Measurements from ENCODE around the gene CYP3A4.
"Not testable (repeated sequence)": the region's sequence is repeated elsewhere in the genome, so short reads cannot be mapped to it uniquely, and the experiment has no call there.

CYP3A4 gene

DNA sequence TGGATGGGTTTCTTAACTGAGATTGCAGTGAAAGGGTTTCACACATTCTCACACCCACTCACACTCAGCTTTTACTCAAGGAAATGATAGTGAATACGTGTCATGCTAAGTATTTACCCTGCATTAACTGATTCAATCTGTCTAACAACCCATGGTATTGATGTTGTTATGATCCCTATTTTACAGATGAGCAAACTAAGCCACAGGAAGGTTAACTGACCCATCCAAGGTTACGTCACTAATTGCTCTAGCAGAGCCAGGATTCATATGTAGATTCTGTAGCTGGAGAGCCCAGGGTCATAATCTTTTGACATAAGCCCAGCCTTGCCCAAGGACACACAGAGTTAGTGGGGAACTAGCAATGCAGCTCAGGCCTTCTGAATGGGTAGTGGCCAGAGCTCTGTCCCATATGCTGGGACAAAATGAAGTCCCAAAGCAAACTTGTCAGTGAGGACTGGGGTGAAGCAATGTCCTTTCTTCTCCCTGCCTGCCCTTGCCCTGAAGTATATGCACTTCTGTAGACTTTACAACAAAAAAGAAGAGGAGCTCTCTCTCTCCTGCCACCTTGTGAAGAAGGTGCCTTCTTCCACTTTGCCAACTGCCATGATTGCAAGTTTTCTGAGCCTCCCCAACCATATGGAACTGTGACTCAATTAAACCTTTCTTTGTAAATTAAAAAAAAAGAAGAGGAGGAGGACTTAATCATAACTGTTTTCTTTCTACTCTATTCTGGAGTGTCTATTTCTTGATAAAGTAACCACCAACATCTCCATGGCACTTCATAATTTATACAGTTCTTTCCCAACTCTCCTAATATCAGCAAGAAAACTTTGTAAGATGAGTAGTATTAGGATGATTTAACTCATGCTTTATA, 44.0 kb downstream of the CYP3A4 start:
- Histone ChIP-seq H3K9me2 (replicated peaks; ENCODE audit: insufficient read depth, low read length) (no peaks in the 10 kb centered on the region), H3K27ac (ENCODE audit: low read depth, low read length) (no peak overlapping the region), H4K20me1 (ENCODE audit: low read depth, low read length) (no peaks in the 10 kb centered on the region), H3K4me2 (ENCODE audit: low read depth, low read length, poor library complexity, severe bottlenecking) (no peak overlapping the region), H2AFZ (ENCODE audit: low read depth, low read length, severe bottlenecking) (no peak overlapping the region), H3K79me2 (ENCODE audit: insufficient read depth, low read length) (no peaks in the 10 kb centered on the region), H3K9me3 (ENCODE audit: insufficient read depth, low read length) (no peaks in the 10 kb centered on the region), H3K36me3 (ENCODE audit: low read length) (no peaks in the 10 kb centered on the region), H3F3A (ENCODE audit: insufficient read depth) (no peaks in the 10 kb centered on the region), H3K4me3 (ENCODE audit: insufficient read depth, low read length, poor library complexity, severe bottlenecking) (no peak overlapping the region), H3K9ac (ENCODE audit: low read length) (no peak overlapping the region), H3K27me3 (ENCODE audit: low read length) (no peaks in the 10 kb centered on the region)
- TF ChIP-seq, protein P1, sequence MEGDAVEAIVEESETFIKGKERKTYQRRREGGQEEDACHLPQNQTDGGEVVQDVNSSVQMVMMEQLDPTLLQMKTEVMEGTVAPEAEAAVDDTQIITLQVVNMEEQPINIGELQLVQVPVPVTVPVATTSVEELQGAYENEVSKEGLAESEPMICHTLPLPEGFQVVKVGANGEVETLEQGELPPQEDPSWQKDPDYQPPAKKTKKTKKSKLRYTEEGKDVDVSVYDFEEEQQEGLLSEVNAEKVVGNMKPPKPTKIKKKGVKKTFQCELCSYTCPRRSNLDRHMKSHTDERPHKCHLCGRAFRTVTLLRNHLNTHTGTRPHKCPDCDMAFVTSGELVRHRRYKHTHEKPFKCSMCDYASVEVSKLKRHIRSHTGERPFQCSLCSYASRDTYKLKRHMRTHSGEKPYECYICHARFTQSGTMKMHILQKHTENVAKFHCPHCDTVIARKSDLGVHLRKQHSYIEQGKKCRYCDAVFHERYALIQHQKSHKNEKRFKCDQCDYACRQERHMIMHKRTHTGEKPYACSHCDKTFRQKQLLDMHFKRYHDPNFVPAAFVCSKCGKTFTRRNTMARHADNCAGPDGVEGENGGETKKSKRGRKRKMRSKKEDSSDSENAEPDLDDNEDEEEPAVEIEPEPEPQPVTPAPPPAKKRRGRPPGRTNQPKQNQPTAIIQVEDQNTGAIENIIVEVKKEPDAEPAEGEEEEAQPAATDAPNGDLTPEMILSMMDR (IDR thresholded peaks at IDR 0.05; ENCODE audit: insufficient read depth, low read length, poor library complexity, severe bottlenecking), result no peak
- no peak for TF ChIP-seq EZH2phosphoT487 (conservative IDR thresholded peaks at IDR 0.05; ENCODE audit: low read length)

- H2AFZ ChIP-seq (ENCODE audit: low read depth, low read length, severe bottlenecking), result no peak overlapping the region
- H3K36me3 ChIP-seq (ENCODE audit: low read length), result no peaks in the 10 kb centered on the region
- no peaks in the 10 kb centered on the region for H3K79me2 ChIP-seq (ENCODE audit: insufficient read depth, low read length)
- no peaks in the 10 kb centered on the region for H3K9me3 ChIP-seq (ENCODE audit: insufficient read depth, low read length)
- no peak overlapping the region for H3K4me2 ChIP-seq (ENCODE audit: low read depth, low read length, poor library complexity, severe bottlenecking)
- no peaks in the 10 kb centered on the region for H3K9me2 ChIP-seq (replicated peaks; ENCODE audit: insufficient read depth, low read length)
- no peaks in the 10 kb centered on the region for H3K27me3 ChIP-seq (ENCODE audit: low read length)
- H3F3A ChIP-seq (ENCODE audit: insufficient read depth), result no peaks in the 10 kb centered on the region
- no peak overlapping the region for H3K9ac ChIP-seq (ENCODE audit: low read length)
- TF ChIP-seq, protein P1 (IDR thresholded peaks at IDR 0.05; ENCODE audit: insufficient read depth, low read length, poor library complexity, severe bottlenecking), result no peak
- no peak for TF ChIP-seq EZH2phosphoT487 (conservative IDR thresholded peaks at IDR 0.05; ENCODE audit: low read length)
- no peaks in the 10 kb centered on the region for H4K20me1 ChIP-seq (ENCODE audit: low read depth, low read length)
- no peak overlapping the region for H3K27ac ChIP-seq (ENCODE audit: low read depth, low read length)
- H3K4me3 ChIP-seq (ENCODE audit: insufficient read depth, low read length, poor library complexity, severe bottlenecking), result no peak overlapping the region
Measured at GRCh38 chr7:99737726-99738125, 46.3 kb downstream of the CYP3A4 start.

DNA sequence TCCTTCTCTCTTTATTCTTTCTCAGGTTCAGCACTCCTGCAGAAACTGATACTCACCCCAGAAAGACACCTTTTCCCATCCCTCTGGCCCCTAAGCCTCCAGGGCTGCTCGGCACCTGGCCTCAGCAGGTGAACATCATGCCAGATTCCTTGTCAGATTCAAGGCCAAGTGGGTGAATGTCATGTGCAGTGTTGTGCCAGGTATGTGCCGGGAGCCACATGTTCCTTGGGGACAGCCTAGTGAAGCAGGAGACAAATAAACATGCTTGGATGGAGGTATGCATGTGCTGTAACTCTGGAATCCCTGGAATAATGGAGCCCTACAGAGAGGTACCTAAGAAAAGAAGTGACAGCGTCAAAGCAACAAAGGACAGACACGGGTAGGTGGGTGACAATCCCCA, 47.3 kb downstream of the CYP3A4 start:
- not testable (repeated sequence) for H3K9me2 ChIP-seq (replicated peaks; ENCODE audit: insufficient read depth, low read length); H3K79me2 ChIP-seq (ENCODE audit: insufficient read depth, low read length); H4K20me1 ChIP-seq (ENCODE audit: low read depth, low read length); H3K9me3 ChIP-seq (ENCODE audit: insufficient read depth, low read length); H3K9ac ChIP-seq (ENCODE audit: low read length); H3K36me3 ChIP-seq (ENCODE audit: low read length); H3K4me2 ChIP-seq (ENCODE audit: low read depth, low read length, poor library complexity, severe bottlenecking); H3K4me3 ChIP-seq (ENCODE audit: insufficient read depth, low read length, poor library complexity, severe bottlenecking); H2AFZ ChIP-seq (ENCODE audit: low read depth, low read length, severe bottlenecking); H3F3A ChIP-seq (ENCODE audit: insufficient read depth); H3K27me3 ChIP-seq (ENCODE audit: low read length); H3K27ac ChIP-seq (ENCODE audit: low read depth, low read length)

- Histone ChIP-seq H3K4me3 (ENCODE audit: insufficient read depth, low read length, poor library complexity, severe bottlenecking) (no peak within 1 kb of the TSS), H3K27me3 (ENCODE audit: low read length) (no peaks in the 10 kb centered on the region), H3F3A (ENCODE audit: insufficient read depth) (no peaks in the 10 kb centered on the region), H3K79me2 (ENCODE audit: insufficient read depth, low read length) (no peaks in the 10 kb centered on the region), H3K4me2 (ENCODE audit: low read depth, low read length, poor library complexity, severe bottlenecking) (no peak within 1 kb of the TSS), H3K9ac (ENCODE audit: low read length) (no peak within 1 kb of the TSS), H3K36me3 (ENCODE audit: low read length) (no peaks in the 10 kb centered on the region), H3K27ac (ENCODE audit: low read depth, low read length) (no peak within 1 kb of the TSS), H3K9me2 (replicated peaks; ENCODE audit: insufficient read depth, low read length) (no peaks in the 10 kb centered on the region), H3K9me3 (ENCODE audit: insufficient read depth, low read length) (no peaks in the 10 kb centered on the region), H2AFZ (ENCODE audit: low read depth, low read length, severe bottlenecking) (no peak within 1 kb of the TSS), H4K20me1 (ENCODE audit: low read depth, low read length) (no peaks in the 10 kb centered on the region)
- TF ChIP-seq EZH2phosphoT487 (conservative IDR thresholded peaks at IDR 0.05; ENCODE audit: low read length), result no peak
- TF ChIP-seq, protein P1 (IDR thresholded peaks at IDR 0.05; ENCODE audit: insufficient read depth, low read length, poor library complexity, severe bottlenecking), result no peak
Measured at GRCh38 chr7:99734987-99735386, 49.0 kb downstream of the CYP3A4 start, which contains the start of gene CYP3A7. CYP3A7 (minus strand) TSS chr7:99735196; CDS start chr7:99735093, 103 bp downstream.

Measured in SU-DHL-6 (cell line).